GM18861 (cell line): ENCODE data around the gene RND3.

ENCODE experiments used
- ATAC-seq: cut with Tn5 transposase; IDR thresholded peaks from one replicate; pipeline ENCODE4 v1.9.1; 2021; ENCODE audit not compliant: unreplicated experiment

RND3 gene

DNA sequence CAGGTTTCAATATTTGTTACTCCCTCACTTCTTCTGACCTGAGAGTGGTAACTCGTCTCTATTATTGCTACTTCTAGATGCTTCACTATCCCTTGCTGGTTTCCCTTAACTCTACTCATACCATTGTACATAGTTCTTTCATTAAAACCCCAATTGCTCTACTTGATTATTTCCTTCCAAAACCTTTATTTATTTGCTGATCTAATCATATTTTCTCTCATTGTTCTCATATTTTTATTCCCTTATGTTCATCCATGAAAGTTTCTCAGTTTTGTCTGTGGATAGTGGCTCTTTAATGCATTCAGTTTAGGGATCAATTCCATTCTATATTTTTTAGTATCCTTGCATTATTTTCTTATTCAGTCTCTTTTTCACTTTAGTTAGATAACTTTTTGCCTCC lies 42.1 kb downstream of the RND3 start:
- no peak for ATAC-seq

DNA sequence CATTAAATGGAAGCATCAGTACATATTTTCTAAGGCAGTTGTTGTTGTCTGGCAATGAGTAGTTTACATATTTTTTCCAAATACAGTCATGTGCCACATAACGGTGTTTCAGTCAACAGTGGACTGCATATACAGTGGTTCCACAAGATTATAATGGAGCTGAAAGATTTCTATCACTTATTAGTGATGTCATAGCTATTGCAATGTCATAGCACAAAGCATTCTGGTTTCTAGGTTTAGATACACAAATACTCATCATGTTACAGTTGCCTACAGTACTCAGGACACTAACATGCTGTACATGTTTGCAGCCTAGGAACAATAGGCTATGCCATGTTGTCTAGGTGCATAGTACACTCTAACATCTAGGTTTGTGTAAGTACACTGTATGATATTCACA lies 45.0 kb downstream of the RND3 start:
- no peak for ATAC-seq

DNA sequence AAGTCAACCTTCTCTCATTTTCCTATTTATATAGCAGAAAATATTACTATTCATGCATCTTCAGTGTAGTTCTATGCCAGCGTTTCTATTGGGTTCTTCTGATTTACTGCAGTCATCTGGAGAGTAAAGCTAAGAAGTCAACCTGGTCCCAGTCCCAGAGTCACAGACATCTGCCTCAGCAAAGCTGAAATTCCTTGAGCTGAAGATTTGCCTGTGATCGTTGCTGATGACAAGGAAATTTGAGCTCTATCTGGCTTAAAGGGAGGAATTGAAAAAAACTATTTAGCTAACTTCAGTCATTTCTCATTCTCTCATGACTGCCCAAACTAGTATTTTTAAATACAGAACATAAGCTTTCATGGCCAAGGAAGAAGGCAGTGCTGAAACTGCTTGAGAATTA lies 45.7 kb downstream of the RND3 start:
- no peak for ATAC-seq

DNA sequence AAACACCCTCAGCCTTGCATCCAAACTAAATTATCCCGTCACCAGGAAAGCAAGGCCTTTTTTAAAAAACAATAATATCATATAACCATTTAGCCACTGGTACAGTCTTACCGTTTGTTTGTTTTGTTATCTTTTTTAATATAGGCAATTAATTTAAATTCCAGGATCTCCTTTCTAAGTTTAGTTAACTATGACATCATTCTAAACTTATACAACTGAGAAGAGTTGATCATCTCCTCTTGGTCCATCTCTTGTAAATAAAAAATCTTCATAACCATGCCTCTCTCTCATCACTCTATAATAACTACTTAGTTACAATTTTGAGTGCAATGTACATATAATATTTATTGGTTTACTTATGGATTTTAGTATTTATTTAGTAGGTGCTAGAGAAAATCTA lies 46.2 kb downstream of the RND3 start:
- no peak for ATAC-seq

DNA sequence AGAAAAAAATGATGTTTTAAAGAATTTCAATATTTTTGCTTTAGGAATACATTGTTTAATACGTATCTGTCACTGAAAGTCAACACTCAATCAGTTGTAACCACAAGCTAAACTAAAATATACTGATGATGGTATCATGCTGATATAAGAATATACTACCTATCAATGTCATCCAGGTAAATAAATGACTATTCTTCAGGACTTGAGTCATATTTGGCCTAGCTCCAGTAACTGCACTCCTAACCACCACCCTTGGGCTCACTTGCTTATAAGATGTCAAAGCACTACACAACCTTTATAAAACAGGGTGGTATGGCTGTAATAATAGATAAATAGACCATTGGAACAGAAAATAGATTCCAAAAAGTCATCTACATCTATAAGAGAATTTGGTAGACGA lies 48.8 kb downstream of the RND3 start:
- no peak for ATAC-seq

DNA sequence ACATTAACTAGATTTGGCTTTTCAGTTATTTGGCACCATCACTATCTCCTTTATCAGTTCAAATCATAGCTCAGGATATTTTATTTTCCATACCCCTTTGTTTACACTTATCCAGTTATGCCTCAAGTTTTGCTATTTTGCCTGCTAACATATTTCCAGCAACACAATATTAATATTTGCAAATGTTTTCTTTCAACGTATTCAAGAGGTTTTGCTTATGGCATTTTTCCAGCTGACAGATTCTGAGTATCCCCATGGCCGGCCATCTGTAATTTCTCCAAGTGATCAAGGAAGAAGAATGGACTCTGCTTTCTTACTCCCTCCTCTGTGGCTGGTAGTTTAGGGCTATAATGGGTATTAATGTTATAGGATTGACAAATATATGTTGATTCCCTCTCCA lies 49.4 kb downstream of the RND3 start:
- ATAC-seq, result no peak

DNA sequence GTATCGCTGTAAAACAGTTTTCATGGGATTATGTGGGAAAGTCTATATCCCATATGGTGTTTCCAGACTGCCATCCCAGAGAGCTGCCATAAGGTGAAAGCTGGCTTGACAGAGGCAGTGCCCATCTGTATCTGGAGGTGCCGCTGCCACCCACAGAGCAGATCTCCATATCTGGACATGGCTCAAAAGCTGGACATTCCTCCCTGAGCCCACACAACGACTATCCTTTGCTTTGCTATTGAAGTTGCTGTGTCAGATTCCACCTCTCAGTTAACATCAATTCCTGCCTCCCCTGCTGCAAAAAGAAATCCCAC lies 55.2 kb downstream of the RND3 start:
- ATAC-seq, result no peak

DNA sequence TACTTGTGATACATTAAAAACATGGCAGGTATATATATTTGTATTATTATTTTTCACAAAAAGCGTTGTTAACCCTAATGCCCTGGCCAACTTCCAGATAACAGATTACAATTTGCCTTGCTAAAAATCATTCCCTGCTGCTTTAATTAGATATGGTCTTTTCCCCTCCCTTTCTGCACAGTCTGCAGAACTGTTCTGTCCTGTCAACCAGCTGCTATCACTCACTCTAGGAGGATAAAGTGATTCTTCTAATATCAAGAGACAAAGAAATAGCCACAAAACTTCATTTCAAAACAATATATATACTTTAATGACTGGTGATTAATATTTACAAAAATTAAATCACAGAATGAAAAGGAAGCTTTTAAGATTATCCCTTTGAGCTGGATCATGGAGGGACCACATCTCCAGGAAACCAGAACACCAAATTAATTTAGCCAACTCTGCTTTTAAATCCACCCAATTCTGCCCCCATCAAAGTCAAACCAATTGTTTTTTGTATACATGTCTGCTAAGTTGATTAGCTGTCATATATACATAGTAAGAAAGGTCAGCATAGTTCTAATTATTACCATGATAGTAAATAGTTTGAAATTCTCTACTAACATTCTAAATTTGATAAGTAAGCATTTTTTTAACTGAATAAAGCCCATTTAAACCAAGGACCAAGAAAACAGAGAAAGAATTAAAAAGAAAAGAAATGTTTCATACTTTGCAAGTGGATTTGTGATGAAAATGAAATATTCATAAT lies 55.7 kb downstream of the RND3 start:
- ATAC-seq, result no peak

DNA sequence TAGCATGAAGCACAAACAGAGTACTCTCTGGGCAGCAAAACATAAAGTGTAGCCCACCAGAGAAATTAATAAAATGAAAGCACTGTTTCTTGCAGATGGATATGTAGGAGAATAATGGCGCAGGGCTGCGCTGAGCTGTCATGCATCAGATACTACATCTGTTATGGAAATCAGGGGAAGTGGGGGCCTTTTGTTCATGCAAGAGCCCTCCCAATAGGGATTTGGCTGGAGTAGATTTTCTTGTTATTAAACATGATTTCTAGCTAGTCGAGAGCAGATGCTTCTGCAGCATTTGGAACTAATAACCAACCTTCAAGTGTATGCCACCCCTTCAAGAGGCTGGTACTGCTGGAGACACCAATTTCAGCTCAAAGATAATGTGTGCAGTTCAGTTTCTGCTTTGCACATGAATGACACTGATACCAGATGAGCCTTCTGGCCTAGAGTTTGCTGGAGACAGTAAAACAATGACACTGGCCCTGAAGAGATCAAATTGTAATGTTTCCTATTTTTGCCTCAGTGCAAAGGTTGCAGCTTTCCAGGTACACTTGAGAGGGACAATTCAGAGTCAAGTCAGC lies 58.0 kb downstream of the RND3 start:
- no peak for ATAC-seq

DNA sequence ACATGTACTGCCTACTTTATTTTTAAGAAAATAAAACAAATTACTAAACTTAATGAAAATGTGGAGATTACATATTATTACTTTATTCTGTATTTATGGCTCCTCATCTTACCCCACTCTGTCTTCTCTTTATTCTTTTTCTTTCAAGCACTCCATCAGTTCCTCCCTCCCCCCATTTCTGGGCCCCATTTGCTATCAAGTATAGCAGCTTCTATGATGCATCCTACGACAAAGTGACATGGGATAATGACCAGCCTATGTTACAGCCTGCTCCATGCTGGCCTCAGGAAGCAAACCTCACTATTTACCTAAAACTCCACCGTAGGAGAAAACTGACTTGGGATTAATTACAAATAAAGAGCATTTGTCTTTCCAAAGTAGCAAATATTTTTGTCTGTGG lies 58.8 kb downstream of the RND3 start:
- no peak for ATAC-seq

DNA sequence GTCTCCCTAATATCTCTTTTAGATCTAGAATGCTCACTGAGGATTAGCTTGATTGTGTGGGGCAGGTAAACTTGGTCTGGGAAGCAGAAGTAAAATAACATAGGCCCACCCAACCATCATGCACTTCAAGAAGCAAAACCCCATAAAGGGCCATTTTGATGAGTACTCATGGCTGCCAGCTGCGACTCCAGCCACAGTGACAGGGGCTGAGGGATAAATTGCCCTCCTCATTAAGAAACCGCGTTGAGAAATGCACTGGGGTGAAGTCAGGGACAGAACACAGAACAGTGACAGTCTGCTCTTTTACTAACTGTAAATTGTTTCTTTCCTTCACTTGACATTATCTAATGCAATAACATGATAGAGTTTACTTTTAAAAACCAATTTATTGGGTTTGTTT lies 60.2 kb downstream of the RND3 start:
- ATAC-seq, result no peak

DNA sequence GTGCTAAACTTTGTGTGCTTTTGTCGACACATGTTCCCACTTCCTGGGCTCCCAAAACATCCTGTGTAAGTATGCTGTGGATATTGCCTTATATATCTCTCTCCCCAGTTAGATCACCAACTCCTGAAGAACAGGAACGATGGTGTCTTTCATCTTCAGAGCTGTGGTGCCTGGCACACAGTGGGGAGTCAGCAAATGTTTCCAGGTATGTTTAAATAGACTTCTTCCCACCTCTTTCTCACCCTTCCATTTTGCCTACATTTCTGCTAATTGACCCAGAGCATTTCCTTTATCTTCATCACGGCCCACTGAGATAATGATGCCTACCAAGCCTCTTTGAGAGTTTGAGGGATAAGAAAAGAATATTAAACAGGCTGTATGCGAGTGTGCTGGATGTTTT lies 60.7 kb downstream of the RND3 start:
- no peak for ATAC-seq

DNA sequence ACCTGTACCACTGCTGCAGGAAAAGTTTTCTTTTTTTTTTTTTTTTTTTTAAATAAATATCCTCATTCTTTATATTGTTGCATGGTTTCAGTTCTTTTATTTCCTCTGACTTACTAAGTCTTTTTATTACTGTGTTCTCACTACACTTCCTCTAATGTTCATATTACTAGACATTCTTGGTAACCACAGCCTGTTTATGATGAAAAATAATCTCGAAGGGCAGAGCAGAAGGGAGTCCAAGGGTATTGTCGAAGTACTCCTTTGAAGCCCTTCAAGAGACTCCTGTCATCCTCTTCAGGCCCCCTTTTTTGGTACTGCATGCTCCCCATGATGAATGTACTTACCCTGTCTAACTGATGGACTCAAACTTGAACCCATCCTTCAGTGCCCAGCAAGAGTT lies 61.2 kb downstream of the RND3 start:
- ATAC-seq, result no peak

DNA sequence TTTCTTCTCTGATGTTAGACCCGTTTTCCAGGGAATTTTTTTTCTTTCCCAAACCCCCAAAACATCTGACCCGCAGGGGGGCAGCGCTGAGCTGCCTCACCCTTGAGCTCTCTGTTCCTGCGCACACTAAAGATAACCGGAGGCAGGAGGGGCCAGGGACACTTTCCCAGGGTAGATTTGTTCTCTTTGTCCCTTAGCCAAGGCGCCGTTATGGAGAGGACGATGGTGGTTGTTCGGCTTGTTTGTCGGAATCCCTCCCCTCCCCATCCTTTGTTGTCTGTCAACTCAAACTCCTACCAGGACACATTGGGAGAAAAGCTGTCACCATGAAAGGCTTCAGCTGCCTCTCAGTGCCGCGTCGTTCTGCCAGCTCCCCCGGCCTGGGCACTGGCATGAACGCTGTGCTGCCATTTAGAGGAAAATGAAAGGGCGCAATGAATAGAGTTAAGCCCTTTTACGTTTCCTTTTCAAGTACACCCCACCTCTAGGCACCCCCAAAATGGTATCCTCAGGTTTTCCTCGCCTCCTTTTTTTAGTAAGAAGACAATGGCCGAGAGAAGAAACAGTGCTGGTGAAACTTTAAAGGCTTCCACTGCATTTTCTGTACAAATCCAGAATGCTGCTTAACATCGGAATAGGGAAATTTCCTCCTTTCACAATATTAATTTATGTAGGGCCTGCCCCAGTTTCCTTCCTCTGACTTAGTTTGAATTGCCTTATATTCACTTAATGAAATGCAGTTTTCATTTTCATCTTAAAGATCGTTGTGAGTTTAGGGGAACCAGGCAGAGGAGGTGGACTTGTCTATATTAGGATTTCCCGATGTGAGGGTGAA lies 62.1 kb downstream of the RND3 start:
- ATAC-seq, result no peak

DNA sequence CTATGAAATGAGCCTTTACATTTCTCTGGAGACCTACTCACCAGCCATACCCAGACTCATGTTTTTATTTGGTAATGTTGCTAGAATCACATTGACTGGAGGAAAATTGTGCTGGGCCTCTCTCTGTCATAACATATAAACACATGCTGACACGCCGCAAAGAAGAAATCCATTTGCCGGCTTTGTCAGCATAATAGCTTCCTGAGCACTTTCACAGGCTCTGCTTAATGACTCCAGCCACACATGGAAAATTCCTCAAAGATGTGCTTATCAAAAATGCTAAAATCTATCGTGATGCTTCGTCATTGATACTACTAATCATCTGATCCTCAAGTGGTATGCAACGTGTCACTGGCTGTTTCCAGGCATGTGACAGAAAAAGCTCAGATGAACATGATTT lies 63.1 kb downstream of the RND3 start:
- no peak for ATAC-seq

DNA sequence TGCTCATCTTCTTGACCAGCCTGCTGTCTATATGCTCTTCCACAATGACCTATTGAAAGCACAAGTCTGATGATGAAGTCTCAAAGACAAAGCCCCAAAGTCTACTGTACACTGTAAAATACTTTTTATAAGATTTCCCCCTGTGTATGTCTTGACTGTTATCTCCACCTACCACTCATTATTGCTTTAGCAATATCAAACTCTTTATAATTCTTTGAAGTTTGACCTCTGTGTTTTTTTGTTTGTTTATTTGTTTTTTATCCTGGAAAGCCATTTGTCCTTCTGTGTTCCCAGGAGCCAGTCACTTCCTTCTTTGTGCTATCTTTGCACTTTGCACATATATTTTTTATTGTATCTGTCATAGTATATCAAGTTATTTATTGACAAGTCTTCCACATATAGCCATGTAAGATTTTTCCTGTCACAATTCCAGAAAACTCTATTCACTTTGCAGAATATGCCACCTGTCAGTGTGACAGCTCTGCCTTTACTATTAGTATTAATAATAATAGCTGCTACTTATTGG lies 66.3 kb downstream of the RND3 start:
- no peak for ATAC-seq

DNA sequence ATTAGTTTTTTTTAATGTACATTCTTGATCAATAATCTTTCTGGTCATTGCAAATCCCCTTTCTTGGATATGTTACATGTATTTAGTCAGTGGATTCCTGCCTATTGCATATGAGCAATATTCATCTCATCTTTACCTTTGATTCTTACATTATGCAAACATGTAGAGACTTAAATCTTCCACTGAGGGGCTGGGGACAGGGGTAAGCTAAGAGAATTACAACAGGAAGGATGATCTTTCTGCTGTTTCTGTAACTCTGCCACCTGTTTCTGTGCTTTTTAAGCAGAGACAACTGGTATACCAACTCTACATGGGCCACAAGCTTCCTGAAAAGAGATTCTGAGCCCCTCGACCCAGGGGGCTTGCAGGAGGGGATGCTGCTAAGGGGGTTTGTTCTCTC lies 68.6 kb downstream of the RND3 start:
- no peak for ATAC-seq
